Keratinocyte (primary cell): Measurements from ENCODE around the gene SPATA16. TPM values are rescaled to one million over a fixed set of nuclear protein-coding genes. Genes with fewer than 3 reads are reported as not detected.

Experiments
- DNase-seq: peaks from one replicate; pipeline ENCODE4 v3.0.0-alpha.2; 2011; ENCODE audit warnings: low read depth, missing footprints, low spot score
- FAIRE-seq: peaks from 2 replicates; lab custom pipeline; 2011; peaks lifted over from hg19 to GRCh38; lab: Jason Lieb, UNC
- H2AFZ ChIP-seq: 2 replicates; pipeline ENCODE4 v1.6.0; 2012; ENCODE audit warnings: low read length, control low read depth, inconsistent platforms; ENCODE audit not compliant: control insufficient read depth
- H3K27ac ChIP-seq: 2 replicates; pipeline ENCODE4 v1.5.1; 2011; ENCODE audit warnings: low read length; ENCODE audit not compliant: control insufficient read depth, insufficient read depth
- H3K27me3 ChIP-seq: 3 replicates; pipeline ENCODE4 v1.6.0; 2011; ENCODE audit warnings: low read length; ENCODE audit not compliant: control insufficient read depth, insufficient read depth; ENCODE audit errors: extremely low read depth
- H3K36me3 ChIP-seq, 2 experiments: 2 replicates in 1 of 2; 3 replicates in 1 of 2; pipeline ENCODE4 v1.5.1; 2011; ENCODE audit warnings: low read length in 2 of 2, mild to moderate bottlenecking in 1 of 2; ENCODE audit not compliant: control insufficient read depth in 2 of 2, insufficient read depth in 2 of 2; ENCODE audit errors: extremely low read depth in 1 of 2
- H3K4me1 ChIP-seq: 3 replicates; pipeline ENCODE4 v1.5.1; 2011; ENCODE audit warnings: low read length; ENCODE audit not compliant: control insufficient read depth, insufficient read depth; ENCODE audit errors: extremely low read depth
- H3K4me2 ChIP-seq: 3 replicates; pipeline ENCODE4 v1.6.0; 2011; ENCODE audit warnings: low read depth, low read length; ENCODE audit not compliant: control insufficient read depth, insufficient read depth; ENCODE audit errors: extremely low read depth
- H3K4me3 ChIP-seq, 3 experiments: fragments of 200-600 bp in 1 of 3; sonication (generic) in 1 of 3; 2 replicates in 2 of 3; 3 replicates in 1 of 3; pipeline ENCODE4 v1.5.1; 2011 to 2016; ENCODE audit warnings: low read length in 3 of 3, mild to moderate bottlenecking in 3 of 3, control low read depth in 2 of 3, inconsistent platforms in 1 of 3, low read depth in 1 of 3, mixed read lengths in 1 of 3, mixed run types in 1 of 3, moderate library complexity in 1 of 3; ENCODE audit not compliant: control insufficient read depth in 2 of 3, insufficient read depth in 2 of 3; ENCODE audit errors: extremely low read depth in 1 of 3
- H3K79me2 ChIP-seq: 2 replicates; pipeline ENCODE4 v1.6.0; 2012; ENCODE audit warnings: low read length; ENCODE audit not compliant: control insufficient read depth, insufficient read depth
- H3K9ac ChIP-seq: 3 replicates; pipeline ENCODE4 v1.6.0; 2011; ENCODE audit warnings: low read length; ENCODE audit not compliant: control insufficient read depth, insufficient read depth; ENCODE audit errors: extremely low read depth
- H3K9me1 ChIP-seq: 3 replicates; pipeline ENCODE4 v1.6.0; 2011; ENCODE audit warnings: low read length; ENCODE audit not compliant: control insufficient read depth, insufficient read depth; ENCODE audit errors: extremely low read depth
- H3K9me3 ChIP-seq: 2 replicates; pipeline ENCODE4 v1.5.1; 2012; ENCODE audit warnings: low read depth, low read length; ENCODE audit not compliant: control insufficient read depth
- H4K20me1 ChIP-seq: 3 replicates; pipeline ENCODE4 v1.6.0; 2011; ENCODE audit warnings: low read length; ENCODE audit not compliant: control insufficient read depth, insufficient read depth; ENCODE audit errors: extremely low read depth
- CTCF ChIP-seq, 3 experiments: IDR thresholded peaks in 1 of 3; conservative IDR thresholded peaks in 1 of 3; optimal IDR thresholded peaks in 1 of 3; 2 replicates in 2 of 3; 3 replicates in 1 of 3; pipeline versions ENCODE3 to v1.5.1; 2011; ENCODE audit warnings: low read length in 3 of 3, mild to moderate bottlenecking in 3 of 3, moderate library complexity in 2 of 3, control low read depth in 1 of 3, inconsistent platforms in 1 of 3; ENCODE audit not compliant: insufficient read depth in 2 of 3; ENCODE audit errors: extremely low read depth in 1 of 3
- EZH2 ChIP-seq: IDR thresholded peaks from one replicate; pipeline ENCODE4 v1.6.1; 2012; ENCODE audit warnings: inconsistent platforms, mild to moderate bottlenecking, low read length, moderate library complexity
- dilution Hi-C: fragments of 300-500 bp; cut with MboI; formaldehyde crosslinking; loops from one replicate; pipeline ENCODE4 v1.7.0; 2020; ENCODE audit warnings: low sequenced_read_pairs; ENCODE audit not compliant: extremely low pct_ligation_motif_present
- polyA plus RNA-seq, 5 experiments: library from polyadenylated mRNA; depleted of rRNA in 3 of 5; stranded (reverse) in 3 of 5; stranded (forward) in 1 of 5; unstranded in 1 of 5; fragments of >200 nt; gene quantifications; 1 replicate in 1 of 5; 2 replicates in 3 of 5; 3 replicates in 1 of 5; pipeline versions ENCODE4 v1.2.1 to v1.2.3, GENCODE V29; 2011 to 2012; ENCODE audit warnings: missing spikeins in 2 of 5, low read depth in 1 of 5, low replicate concordance in 1 of 5

SPATA16 gene
- polyA plus RNA-seq, 1 donor (not counting 4 experiments of a cell fraction or from before 2014, with no cell fraction given), result not detected

- Histone ChIP-seq H3K4me1 (peaks cover 14% of the 10 kb centered on the region), H2AFZ (no peak overlapping the region), H3K4me2 (no peak overlapping the region), H3K9me1 (no peaks in the 10 kb centered on the region), H3K36me3 (no peaks in the 10 kb centered on the region), H3K4me3 (no peak overlapping the region), H3K9ac (no peak overlapping the region), H3K9me3 (no peaks in the 10 kb centered on the region), H3K27ac (no peak overlapping the region), H4K20me1 (no peaks in the 10 kb centered on the region), H3K27me3 (no peaks in the 10 kb centered on the region), H3K79me2 (no peaks in the 10 kb centered on the region)
- DNase-seq (no peak), FAIRE-seq (no peak)
- TF ChIP-seq CTCF (optimal IDR thresholded peaks at IDR 0.05 in 1 of 3, IDR thresholded peaks at IDR 0.05 in 1 of 3, conservative IDR thresholded peaks at IDR 0.05 in 1 of 3; ENCODE audit: extremely low read depth in 1 of 3, insufficient read depth in 2 of 3, low read length in 3 of 3) (no peak), EZH2 (no peak)
- dilution Hi-C loops, result no loop called here
Observed at GRCh38 chr3:172847292-172847691, 293.7 kb downstream of the SPATA16 start.

- TF ChIP-seq EZH2, result no peak
- no peak for TF ChIP-seq CTCF (optimal IDR thresholded peaks at IDR 0.05 in 1 of 3, IDR thresholded peaks at IDR 0.05 in 1 of 3, conservative IDR thresholded peaks at IDR 0.05 in 1 of 3; ENCODE audit: extremely low read depth in 1 of 3, insufficient read depth in 2 of 3, low read length in 3 of 3)
- Histone ChIP-seq H2AFZ (no peak overlapping the region), H4K20me1 (no peaks in the 10 kb centered on the region), H3K9me3 (no peaks in the 10 kb centered on the region), H3K36me3 (no peaks in the 10 kb centered on the region), H3K4me2 (no peak overlapping the region), H3K27ac (no peak overlapping the region), H3K4me1 (peaks cover 14% of the 10 kb centered on the region), H3K4me3 (no peak overlapping the region), H3K79me2 (no peaks in the 10 kb centered on the region), H3K27me3 (no peaks in the 10 kb centered on the region), H3K9ac (no peak overlapping the region), H3K9me1 (no peaks in the 10 kb centered on the region)
- dilution Hi-C loops, result no loop called here
- FAIRE-seq (no peak), DNase-seq (no peak)
Observed at GRCh38 chr3:172846706-172847105, 294.3 kb downstream of the SPATA16 start.
